Esophagus squamous epithelium (tissue), 4 donors: ENCODE results near the gene VIPR2.
"Not testable (repeated sequence)": the region's sequence is repeated elsewhere in the genome, so short reads cannot be mapped to it uniquely, and the experiment has no call there.

Source experiments
- POLR2A ChIP-seq, 4 donors: fragments of 450-650 bp; IDR thresholded peaks; one replicate each; pipeline ENCODE4 v1.6.1; 2017; ENCODE audit warnings: antibody characterized with exemption in 4 of 4, mild to moderate bottlenecking in 4 of 4, moderate library complexity in 3 of 4
- TF ChIP-seq, protein P1 (sequence below), 6 experiments: fragments of 450-650 bp in 4 of 6; fragments of 200-600 bp in 2 of 6; sonication (generic) in 2 of 6; IDR thresholded peaks; one replicate each; pipeline ENCODE4 v1.5.1; 2016 to 2019; ENCODE audit warnings: antibody characterized with exemption in 6 of 6, mild to moderate bottlenecking in 4 of 6, moderate library complexity in 4 of 6

DNA sequence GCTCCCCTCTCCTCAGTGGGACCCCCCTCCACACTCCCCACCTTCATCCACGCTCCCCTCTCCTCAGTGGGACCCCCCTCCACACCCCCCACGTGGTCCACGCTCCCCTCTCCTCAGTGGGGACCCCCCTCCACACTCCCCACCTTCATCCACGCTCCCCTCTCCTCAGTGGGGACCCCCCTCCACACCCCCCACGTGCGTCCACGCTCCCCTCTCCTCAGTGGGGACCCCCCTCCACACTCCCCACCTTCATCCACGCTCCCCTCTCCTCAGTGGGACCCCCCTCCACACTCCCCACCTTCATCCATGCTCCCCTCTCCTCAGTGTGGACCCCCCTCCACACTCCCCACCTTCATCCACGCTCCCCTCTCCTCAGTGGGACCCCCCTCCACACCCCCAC, 146.4 kb downstream of the VIPR2 start:
- TF ChIP-seq, protein P1, sequence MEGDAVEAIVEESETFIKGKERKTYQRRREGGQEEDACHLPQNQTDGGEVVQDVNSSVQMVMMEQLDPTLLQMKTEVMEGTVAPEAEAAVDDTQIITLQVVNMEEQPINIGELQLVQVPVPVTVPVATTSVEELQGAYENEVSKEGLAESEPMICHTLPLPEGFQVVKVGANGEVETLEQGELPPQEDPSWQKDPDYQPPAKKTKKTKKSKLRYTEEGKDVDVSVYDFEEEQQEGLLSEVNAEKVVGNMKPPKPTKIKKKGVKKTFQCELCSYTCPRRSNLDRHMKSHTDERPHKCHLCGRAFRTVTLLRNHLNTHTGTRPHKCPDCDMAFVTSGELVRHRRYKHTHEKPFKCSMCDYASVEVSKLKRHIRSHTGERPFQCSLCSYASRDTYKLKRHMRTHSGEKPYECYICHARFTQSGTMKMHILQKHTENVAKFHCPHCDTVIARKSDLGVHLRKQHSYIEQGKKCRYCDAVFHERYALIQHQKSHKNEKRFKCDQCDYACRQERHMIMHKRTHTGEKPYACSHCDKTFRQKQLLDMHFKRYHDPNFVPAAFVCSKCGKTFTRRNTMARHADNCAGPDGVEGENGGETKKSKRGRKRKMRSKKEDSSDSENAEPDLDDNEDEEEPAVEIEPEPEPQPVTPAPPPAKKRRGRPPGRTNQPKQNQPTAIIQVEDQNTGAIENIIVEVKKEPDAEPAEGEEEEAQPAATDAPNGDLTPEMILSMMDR (IDR thresholded peaks at IDR 0.05): not testable (repeated sequence)
- not testable (repeated sequence) for TF ChIP-seq POLR2A (IDR thresholded peaks at IDR 0.05)
